ENCODE results near the gene GBP2. TPM values are rescaled to one million over a fixed set of nuclear protein-coding genes. Genes with fewer than 3 reads are reported as not detected.

The GBP2 gene
- total and polyA plus RNA-seq, 9 of the 15 experiments (the other 6 are each of a cell fraction or from before 2014, with no cell fraction given): 0.45 to 2.2 (median 0.69) TPM

DNA sequence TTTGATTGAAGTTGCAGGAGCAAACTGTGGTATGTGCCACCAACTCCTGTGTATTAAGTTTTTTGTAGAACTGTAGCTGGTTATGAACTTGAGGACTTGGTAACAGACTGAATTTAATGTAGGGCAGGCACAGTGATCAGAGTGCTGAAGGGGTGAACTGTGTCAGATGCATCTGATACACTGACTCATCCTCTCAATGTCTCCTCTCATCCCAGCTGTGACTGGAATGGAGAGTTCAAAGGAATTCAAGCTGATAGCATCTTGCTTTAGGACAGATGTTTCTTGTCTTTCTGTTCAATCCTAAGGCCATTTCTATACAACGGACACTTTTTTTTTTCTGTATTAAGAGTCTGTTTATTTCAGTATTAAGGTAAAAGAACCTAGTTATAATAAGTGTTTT, 36.0 kb downstream of the GBP2 start (continued):
- TF ChIP-seq, protein P1, sequence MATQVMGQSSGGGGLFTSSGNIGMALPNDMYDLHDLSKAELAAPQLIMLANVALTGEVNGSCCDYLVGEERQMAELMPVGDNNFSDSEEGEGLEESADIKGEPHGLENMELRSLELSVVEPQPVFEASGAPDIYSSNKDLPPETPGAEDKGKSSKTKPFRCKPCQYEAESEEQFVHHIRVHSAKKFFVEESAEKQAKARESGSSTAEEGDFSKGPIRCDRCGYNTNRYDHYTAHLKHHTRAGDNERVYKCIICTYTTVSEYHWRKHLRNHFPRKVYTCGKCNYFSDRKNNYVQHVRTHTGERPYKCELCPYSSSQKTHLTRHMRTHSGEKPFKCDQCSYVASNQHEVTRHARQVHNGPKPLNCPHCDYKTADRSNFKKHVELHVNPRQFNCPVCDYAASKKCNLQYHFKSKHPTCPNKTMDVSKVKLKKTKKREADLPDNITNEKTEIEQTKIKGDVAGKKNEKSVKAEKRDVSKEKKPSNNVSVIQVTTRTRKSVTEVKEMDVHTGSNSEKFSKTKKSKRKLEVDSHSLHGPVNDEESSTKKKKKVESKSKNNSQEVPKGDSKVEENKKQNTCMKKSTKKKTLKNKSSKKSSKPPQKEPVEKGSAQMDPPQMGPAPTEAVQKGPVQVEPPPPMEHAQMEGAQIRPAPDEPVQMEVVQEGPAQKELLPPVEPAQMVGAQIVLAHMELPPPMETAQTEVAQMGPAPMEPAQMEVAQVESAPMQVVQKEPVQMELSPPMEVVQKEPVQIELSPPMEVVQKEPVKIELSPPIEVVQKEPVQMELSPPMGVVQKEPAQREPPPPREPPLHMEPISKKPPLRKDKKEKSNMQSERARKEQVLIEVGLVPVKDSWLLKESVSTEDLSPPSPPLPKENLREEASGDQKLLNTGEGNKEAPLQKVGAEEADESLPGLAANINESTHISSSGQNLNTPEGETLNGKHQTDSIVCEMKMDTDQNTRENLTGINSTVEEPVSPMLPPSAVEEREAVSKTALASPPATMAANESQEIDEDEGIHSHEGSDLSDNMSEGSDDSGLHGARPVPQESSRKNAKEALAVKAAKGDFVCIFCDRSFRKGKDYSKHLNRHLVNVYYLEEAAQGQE (IDR thresholded peaks at IDR 0.05; ENCODE audit: borderline replicate concordance): peak; percentile 14; the same call in 1 of the 2 replicates
- TF ChIP-seq, protein P1 (CRISPR knock-in tag; IDR thresholded peaks at IDR 0.05; ENCODE audit: low read depth): no peak
- TF ChIP-seq FOS (IDR thresholded peaks at IDR 0.05; ENCODE audit: extremely low read depth, insufficient read length): no peak

All from K562 (cell line).